Keratinocyte (primary cell): ENCODE measurements around the gene ZNF710.

Source experiments
- EZH2 ChIP-seq: IDR thresholded peaks from one replicate; pipeline ENCODE4 v1.6.1; 2012; ENCODE audit warnings: inconsistent platforms, mild to moderate bottlenecking, low read length, moderate library complexity
- TF ChIP-seq, protein P1 (sequence below), 3 experiments: IDR thresholded peaks in 1 of 3; conservative IDR thresholded peaks in 1 of 3; optimal IDR thresholded peaks in 1 of 3; 2 replicates in 2 of 3; 3 replicates in 1 of 3; pipeline versions ENCODE3 to v1.5.1; 2011; ENCODE audit warnings: low read length in 3 of 3, mild to moderate bottlenecking in 3 of 3, moderate library complexity in 2 of 3, control low read depth in 1 of 3, inconsistent platforms in 1 of 3; ENCODE audit not compliant: insufficient read depth in 2 of 3; ENCODE audit errors: extremely low read depth in 1 of 3

DNA sequence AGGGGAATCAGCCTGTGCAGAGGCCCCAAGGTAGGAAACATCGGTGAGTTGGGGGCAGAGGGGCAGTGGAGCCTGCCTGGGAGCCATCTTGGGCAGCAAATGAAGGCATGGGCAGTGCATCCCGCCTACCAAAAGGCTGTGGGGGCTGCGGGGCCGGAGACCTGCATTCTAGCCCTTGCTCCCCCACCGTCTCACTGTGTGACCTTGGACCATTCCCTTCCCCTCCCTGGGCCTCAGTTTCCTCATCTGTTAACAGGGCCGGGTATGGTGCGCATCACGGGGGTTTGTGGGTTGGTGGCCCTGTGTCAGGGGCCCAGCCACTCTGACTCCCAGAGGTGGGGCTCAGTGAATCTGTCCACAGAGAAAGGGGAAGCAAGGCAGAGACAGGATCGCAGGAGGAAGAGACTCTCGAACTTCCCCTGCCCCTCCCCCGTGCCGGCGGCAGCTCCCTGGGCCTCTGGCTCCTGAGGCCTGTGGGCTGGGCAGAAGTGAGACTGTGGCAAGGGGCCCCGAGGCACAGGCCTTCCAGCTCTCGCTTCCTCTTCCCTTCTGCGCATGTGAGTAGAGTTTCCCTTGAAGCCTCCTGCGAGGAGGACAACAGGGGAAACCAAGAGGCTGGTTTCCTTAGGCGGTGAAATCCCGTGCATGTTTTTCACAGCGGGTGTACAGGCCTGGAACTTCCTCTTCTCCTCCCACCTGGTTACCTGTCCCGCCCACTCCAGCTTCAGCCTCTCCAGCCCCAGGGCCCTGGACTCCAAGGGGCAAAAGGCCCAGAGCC is 58.3 kb downstream of the ZNF710 start:
- TF ChIP-seq, protein P1, sequence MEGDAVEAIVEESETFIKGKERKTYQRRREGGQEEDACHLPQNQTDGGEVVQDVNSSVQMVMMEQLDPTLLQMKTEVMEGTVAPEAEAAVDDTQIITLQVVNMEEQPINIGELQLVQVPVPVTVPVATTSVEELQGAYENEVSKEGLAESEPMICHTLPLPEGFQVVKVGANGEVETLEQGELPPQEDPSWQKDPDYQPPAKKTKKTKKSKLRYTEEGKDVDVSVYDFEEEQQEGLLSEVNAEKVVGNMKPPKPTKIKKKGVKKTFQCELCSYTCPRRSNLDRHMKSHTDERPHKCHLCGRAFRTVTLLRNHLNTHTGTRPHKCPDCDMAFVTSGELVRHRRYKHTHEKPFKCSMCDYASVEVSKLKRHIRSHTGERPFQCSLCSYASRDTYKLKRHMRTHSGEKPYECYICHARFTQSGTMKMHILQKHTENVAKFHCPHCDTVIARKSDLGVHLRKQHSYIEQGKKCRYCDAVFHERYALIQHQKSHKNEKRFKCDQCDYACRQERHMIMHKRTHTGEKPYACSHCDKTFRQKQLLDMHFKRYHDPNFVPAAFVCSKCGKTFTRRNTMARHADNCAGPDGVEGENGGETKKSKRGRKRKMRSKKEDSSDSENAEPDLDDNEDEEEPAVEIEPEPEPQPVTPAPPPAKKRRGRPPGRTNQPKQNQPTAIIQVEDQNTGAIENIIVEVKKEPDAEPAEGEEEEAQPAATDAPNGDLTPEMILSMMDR (optimal IDR thresholded peaks at IDR 0.05 in 1 of 3, IDR thresholded peaks at IDR 0.05 in 1 of 3, conservative IDR thresholded peaks at IDR 0.05 in 1 of 3; ENCODE audit: extremely low read depth in 1 of 3, insufficient read depth in 2 of 3, low read length in 3 of 3), result no peak
- no peak for TF ChIP-seq EZH2
